SK-N-SH (cell line): ENCODE measurements around the gene CCDC9.
A peak's percentile ranks its signal among the peaks of the same experiment; 100 is the strongest.

Experiments
- POLR2AphosphoS5 ChIP-seq: IDR thresholded peaks from 2 replicates; pipeline ENCODE4 v1.6.1; 2012; ENCODE audit warnings: low read depth, low read length
- RXRA ChIP-seq: IDR thresholded peaks from 2 replicates; pipeline ENCODE4 v1.4.0; 2012; ENCODE audit warnings: low read depth, mild to moderate bottlenecking, borderline replicate concordance
- TF ChIP-seq, protein P1 (sequence below): fragments of 200-600 bp; sonication (generic); IDR thresholded peaks from 2 replicates; pipeline ENCODE4 v1.6.1; 2017; ENCODE audit warnings: antibody characterized with exemption, mild to moderate bottlenecking, moderate library complexity
- TF ChIP-seq, protein P2 (sequence below): IDR thresholded peaks from 2 replicates; pipeline ENCODE4 v1.4.0; 2012; ENCODE audit warnings: low read depth, borderline replicate concordance
- TF ChIP-seq, protein P3 (sequence below): IDR thresholded peaks from 2 replicates; pipeline ENCODE4 v1.4.0; 2012; ENCODE audit warnings: low read depth
- TF ChIP-seq, protein P4 (sequence below): IDR thresholded peaks from 2 replicates; pipeline ENCODE4 v1.6.1; 2012; ENCODE audit warnings: mild to moderate bottlenecking, low read depth, low read length, moderate library complexity
- TF ChIP-seq, protein P5 (sequence below): fragments of 150-350 bp; IDR thresholded peaks from 2 replicates; pipeline ENCODE4 v1.6.1; 2017; ENCODE audit warnings: antibody characterized with exemption, low read length, low read depth, borderline replicate concordance

DNA sequence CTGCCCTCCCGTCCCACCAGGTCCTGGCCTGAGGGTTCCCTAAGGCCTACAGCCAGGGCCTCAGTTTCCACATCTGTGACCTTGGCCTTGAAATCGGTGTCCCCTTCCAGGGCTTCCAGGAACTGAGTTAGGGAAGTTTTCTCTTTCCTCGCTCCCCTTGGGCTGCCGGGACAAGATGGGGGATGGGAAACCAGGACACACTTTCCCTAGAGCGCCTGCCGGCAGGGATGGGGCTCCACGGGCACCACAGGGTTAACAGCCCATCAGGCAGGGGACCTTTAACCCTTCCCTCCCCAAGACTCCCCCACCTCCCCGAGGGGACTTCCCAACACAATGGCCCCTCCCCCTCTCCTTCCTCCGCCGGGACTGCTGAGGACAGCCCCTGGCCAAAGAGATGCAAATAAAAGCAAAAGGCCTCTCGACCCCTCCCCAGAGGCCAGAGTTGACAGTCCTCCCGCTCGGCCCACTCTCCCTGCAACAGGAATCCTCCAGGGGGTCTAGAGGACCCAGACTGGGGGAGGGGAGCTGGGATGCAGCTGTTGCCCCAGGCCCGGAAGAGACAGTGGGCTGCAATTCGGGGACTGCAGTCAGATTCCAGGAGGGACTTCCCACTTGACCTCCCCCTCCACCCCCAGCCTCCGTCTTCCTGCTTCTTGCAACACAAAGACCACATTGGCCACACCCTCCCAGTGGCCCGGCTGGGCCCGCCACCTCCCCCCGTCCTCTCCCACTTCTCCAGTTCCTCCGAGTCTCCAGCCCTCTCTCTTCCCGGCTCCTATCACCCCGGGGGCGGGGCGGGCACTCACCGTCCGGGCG is 28.8 kb upstream of the CCDC9 start:
- TF ChIP-seq, protein P1, sequence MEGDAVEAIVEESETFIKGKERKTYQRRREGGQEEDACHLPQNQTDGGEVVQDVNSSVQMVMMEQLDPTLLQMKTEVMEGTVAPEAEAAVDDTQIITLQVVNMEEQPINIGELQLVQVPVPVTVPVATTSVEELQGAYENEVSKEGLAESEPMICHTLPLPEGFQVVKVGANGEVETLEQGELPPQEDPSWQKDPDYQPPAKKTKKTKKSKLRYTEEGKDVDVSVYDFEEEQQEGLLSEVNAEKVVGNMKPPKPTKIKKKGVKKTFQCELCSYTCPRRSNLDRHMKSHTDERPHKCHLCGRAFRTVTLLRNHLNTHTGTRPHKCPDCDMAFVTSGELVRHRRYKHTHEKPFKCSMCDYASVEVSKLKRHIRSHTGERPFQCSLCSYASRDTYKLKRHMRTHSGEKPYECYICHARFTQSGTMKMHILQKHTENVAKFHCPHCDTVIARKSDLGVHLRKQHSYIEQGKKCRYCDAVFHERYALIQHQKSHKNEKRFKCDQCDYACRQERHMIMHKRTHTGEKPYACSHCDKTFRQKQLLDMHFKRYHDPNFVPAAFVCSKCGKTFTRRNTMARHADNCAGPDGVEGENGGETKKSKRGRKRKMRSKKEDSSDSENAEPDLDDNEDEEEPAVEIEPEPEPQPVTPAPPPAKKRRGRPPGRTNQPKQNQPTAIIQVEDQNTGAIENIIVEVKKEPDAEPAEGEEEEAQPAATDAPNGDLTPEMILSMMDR: no peak
- TF ChIP-seq, protein P2, sequence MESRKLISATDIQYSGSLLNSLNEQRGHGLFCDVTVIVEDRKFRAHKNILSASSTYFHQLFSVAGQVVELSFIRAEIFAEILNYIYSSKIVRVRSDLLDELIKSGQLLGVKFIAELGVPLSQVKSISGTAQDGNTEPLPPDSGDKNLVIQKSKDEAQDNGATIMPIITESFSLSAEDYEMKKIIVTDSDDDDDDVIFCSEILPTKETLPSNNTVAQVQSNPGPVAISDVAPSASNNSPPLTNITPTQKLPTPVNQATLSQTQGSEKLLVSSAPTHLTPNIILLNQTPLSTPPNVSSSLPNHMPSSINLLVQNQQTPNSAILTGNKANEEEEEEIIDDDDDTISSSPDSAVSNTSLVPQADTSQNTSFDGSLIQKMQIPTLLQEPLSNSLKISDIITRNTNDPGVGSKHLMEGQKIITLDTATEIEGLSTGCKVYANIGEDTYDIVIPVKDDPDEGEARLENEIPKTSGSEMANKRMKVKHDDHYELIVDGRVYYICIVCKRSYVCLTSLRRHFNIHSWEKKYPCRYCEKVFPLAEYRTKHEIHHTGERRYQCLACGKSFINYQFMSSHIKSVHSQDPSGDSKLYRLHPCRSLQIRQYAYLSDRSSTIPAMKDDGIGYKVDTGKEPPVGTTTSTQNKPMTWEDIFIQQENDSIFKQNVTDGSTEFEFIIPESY: no peak
- no peak for TF ChIP-seq RXRA
- TF ChIP-seq, protein P3, sequence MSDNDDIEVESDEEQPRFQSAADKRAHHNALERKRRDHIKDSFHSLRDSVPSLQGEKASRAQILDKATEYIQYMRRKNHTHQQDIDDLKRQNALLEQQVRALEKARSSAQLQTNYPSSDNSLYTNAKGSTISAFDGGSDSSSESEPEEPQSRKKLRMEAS: peak; percentile 38; the same call in 1 of the 2 replicates
- peak; percentile 14; the same call in 1 of the 2 replicates for TF ChIP-seq POLR2AphosphoS5
- TF ChIP-seq, protein P4, sequence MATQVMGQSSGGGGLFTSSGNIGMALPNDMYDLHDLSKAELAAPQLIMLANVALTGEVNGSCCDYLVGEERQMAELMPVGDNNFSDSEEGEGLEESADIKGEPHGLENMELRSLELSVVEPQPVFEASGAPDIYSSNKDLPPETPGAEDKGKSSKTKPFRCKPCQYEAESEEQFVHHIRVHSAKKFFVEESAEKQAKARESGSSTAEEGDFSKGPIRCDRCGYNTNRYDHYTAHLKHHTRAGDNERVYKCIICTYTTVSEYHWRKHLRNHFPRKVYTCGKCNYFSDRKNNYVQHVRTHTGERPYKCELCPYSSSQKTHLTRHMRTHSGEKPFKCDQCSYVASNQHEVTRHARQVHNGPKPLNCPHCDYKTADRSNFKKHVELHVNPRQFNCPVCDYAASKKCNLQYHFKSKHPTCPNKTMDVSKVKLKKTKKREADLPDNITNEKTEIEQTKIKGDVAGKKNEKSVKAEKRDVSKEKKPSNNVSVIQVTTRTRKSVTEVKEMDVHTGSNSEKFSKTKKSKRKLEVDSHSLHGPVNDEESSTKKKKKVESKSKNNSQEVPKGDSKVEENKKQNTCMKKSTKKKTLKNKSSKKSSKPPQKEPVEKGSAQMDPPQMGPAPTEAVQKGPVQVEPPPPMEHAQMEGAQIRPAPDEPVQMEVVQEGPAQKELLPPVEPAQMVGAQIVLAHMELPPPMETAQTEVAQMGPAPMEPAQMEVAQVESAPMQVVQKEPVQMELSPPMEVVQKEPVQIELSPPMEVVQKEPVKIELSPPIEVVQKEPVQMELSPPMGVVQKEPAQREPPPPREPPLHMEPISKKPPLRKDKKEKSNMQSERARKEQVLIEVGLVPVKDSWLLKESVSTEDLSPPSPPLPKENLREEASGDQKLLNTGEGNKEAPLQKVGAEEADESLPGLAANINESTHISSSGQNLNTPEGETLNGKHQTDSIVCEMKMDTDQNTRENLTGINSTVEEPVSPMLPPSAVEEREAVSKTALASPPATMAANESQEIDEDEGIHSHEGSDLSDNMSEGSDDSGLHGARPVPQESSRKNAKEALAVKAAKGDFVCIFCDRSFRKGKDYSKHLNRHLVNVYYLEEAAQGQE: no peak
- TF ChIP-seq, protein P5, sequence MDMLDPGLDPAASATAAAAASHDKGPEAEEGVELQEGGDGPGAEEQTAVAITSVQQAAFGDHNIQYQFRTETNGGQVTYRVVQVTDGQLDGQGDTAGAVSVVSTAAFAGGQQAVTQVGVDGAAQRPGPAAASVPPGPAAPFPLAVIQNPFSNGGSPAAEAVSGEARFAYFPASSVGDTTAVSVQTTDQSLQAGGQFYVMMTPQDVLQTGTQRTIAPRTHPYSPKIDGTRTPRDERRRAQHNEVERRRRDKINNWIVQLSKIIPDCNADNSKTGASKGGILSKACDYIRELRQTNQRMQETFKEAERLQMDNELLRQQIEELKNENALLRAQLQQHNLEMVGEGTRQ: no peak
